ENCODE measurements around the gene ARL4A. TPM values are rescaled to one million over a fixed set of nuclear protein-coding genes. Genes with fewer than 3 reads are reported as not detected.

The ARL4A gene
- total RNA-seq: 27.4 and 39.2 TPM in 2 replicates

GRCh38 chr7:12686891-12687717 is at the start of gene ARL4A:
Gene ARL4A (plus strand): TSS chr7:12687633. CDS start chr7:12688255, 622 bp downstream.

Other genes with a start within 250 kb of the ARL4A start
- 0.43 and 3.3 TPM in 2 replicates for gene SCIN, start 116.9 kb upstream of the ARL4A start, total RNA-seq

All from smooth muscle cell of bladder (primary cell).